ENCODE results near the gene PTGES3L. TPM values are rescaled to one million over a fixed set of nuclear protein-coding genes. Genes with fewer than 3 reads are reported as not detected.

Gene PTGES3L
- total and polyA plus RNA-seq, 2 of the 13 experiments (the other 11 are each of a cell fraction or from before 2014, with no cell fraction given): 1.2 to 2.9 TPM

- TF ChIP-seq HNF1A (IDR thresholded peaks at IDR 0.05; ENCODE audit: low read depth) (no peak), HNF1A (CRISPR knock-in tag; IDR thresholded peaks at IDR 0.05; ENCODE audit: borderline replicate concordance) (peak; percentile 55; the same call in 1 of the 2 replicates), ZNF546 (CRISPR knock-in tag; conservative IDR thresholded peaks at IDR 0.05) (no peak), HIC2 (CRISPR knock-in tag; IDR thresholded peaks at IDR 0.05; ENCODE audit: low read depth) (no peak), ATM (IDR thresholded peaks at IDR 0.05; ENCODE audit: borderline replicate concordance) (no peak), ZNF513 (CRISPR knock-in tag; conservative IDR thresholded peaks at IDR 0.05) (no peak), ZNF350 (CRISPR knock-in tag; IDR thresholded peaks at IDR 0.05; ENCODE audit: borderline replicate concordance, low read depth) (peak; percentile 77; the same call in 1 of the 2 replicates), GABPA (IDR thresholded peaks at IDR 0.05; ENCODE audit: low read depth, low read length) (no peak), GABPA (CRISPR knock-in tag; IDR thresholded peaks at IDR 0.05; ENCODE audit: low read depth) (0 out of 2 replicates have a peak, but pooled peaks have one; percentile 21), ZNF660 (CRISPR knock-in tag; IDR thresholded peaks at IDR 0.05; ENCODE audit: borderline replicate concordance, low read depth) (no peak), RORA (CRISPR knock-in tag; IDR thresholded peaks at IDR 0.05) (no peak), ZBTB8A (CRISPR knock-in tag; IDR thresholded peaks at IDR 0.05; ENCODE audit: borderline replicate concordance, low read depth) (no peak), GATAD1 (CRISPR knock-in tag; IDR thresholded peaks at IDR 0.05) (peak; percentile 96), MIXL1 (CRISPR knock-in tag; IDR thresholded peaks at IDR 0.05) (0 out of 2 replicates have a peak, but pooled peaks have one; percentile 25), ZNF484 (CRISPR knock-in tag; IDR thresholded peaks at IDR 0.05; ENCODE audit: borderline replicate concordance, low read depth) (no peak), ZNF274 (CRISPR knock-in tag; IDR thresholded peaks at IDR 0.05) (peak; percentile 72; the same call in 1 of the 2 replicates), ZNF280B (CRISPR knock-in tag; IDR thresholded peaks at IDR 0.05; ENCODE audit: borderline replicate concordance) (0 out of 2 replicates have a peak, but pooled peaks have one; percentile 61), ATRX (CRISPR knock-in tag; IDR thresholded peaks at IDR 0.05; ENCODE audit: borderline replicate concordance) (no peak), REPIN1 (CRISPR knock-in tag; IDR thresholded peaks at IDR 0.05; ENCODE audit: borderline replicate concordance, low read depth) (0 out of 2 replicates have a peak, but pooled peaks have one; percentile 48), ZSCAN12 (CRISPR knock-in tag; IDR thresholded peaks at IDR 0.05) (no peak), FOXK2 (IDR thresholded peaks at IDR 0.05) (no peak)
Measured at GRCh38 chr17:42964161-42964932, 15.5 kb downstream of the PTGES3L start, which contains the start of gene AARSD1 (continued).

Data from HepG2 (cell line).